GM12891 (cell line): Measurements from ENCODE around the gene SMIM41.

Source experiments
- DNase-seq: peaks from one replicate; pipeline ENCODE4 v3.0.0; 2011; ENCODE audit warnings: low spot score; ENCODE audit not compliant: insufficient read length
- FAIRE-seq: peaks from 2 replicates; lab custom pipeline; 2011; peaks lifted over from hg19 to GRCh38; lab: Jason Lieb, UNC
- PAX5 ChIP-seq: IDR thresholded peaks from 2 replicates; pipeline ENCODE4 v1.6.1; 2011; ENCODE audit warnings: low read length, moderate library complexity, mild to moderate bottlenecking; ENCODE audit not compliant: insufficient read depth, severe bottlenecking
- POLR2A ChIP-seq: IDR thresholded peaks from 2 replicates; pipeline ENCODE4 v1.6.1; 2011; ENCODE audit warnings: low read depth, low read length, control low read depth
- POLR2AphosphoS5 ChIP-seq: IDR thresholded peaks from 2 replicates; pipeline ENCODE4 v1.6.1; 2011; ENCODE audit warnings: low read depth, low read length, control low read depth
- POU2F2 ChIP-seq: IDR thresholded peaks from 2 replicates; pipeline ENCODE4 v1.6.1; 2011; ENCODE audit warnings: low read depth, mild to moderate bottlenecking, control low read depth, low read length, moderate library complexity
- SPI1 ChIP-seq: IDR thresholded peaks from 2 replicates; pipeline ENCODE4 v1.6.1; 2011; ENCODE audit warnings: low read depth, low read length, control low read depth
- TAF1 ChIP-seq: IDR thresholded peaks from 2 replicates; pipeline ENCODE4 v1.6.1; 2011; ENCODE audit warnings: low read depth, low read length, control low read depth

The SMIM41 gene

GRCh38 chr12:52076811-52077210 is 2.7 kb upstream of the SMIM41 start:
- no peak for FAIRE-seq
- DNase-seq, result no peak
- TF ChIP-seq PAX5, result no peak
- no peak for TF ChIP-seq POLR2A
- no peak for TF ChIP-seq POU2F2
- no peak for TF ChIP-seq TAF1
- TF ChIP-seq POLR2AphosphoS5, result no peak
- TF ChIP-seq SPI1, result no peak

DNA sequence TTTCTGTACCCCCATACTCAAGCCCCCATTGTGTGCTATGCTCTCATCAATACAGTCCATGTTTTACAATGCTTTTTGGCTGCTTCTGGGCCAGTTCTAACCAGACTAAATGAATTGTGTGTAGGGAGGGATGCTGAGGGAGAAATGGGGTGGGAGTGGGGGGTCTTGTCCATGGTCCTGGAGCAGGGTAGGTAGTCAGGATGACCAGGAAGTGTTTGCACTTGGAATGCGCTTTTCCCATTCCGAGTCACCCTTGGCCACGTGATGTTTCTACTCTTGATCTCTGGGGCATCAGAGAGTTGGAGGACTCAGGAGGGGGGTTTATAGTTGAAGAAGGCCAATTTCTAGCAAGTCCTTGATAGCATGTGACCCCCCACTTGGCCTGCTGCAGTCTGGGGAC is 1.2 kb upstream of the SMIM41 start:
- no peak for DNase-seq
- TF ChIP-seq SPI1 (no peak), POU2F2 (no peak), POLR2A (no peak), PAX5 (no peak), TAF1 (no peak), POLR2AphosphoS5 (no peak)
- no peak for FAIRE-seq

DNA sequence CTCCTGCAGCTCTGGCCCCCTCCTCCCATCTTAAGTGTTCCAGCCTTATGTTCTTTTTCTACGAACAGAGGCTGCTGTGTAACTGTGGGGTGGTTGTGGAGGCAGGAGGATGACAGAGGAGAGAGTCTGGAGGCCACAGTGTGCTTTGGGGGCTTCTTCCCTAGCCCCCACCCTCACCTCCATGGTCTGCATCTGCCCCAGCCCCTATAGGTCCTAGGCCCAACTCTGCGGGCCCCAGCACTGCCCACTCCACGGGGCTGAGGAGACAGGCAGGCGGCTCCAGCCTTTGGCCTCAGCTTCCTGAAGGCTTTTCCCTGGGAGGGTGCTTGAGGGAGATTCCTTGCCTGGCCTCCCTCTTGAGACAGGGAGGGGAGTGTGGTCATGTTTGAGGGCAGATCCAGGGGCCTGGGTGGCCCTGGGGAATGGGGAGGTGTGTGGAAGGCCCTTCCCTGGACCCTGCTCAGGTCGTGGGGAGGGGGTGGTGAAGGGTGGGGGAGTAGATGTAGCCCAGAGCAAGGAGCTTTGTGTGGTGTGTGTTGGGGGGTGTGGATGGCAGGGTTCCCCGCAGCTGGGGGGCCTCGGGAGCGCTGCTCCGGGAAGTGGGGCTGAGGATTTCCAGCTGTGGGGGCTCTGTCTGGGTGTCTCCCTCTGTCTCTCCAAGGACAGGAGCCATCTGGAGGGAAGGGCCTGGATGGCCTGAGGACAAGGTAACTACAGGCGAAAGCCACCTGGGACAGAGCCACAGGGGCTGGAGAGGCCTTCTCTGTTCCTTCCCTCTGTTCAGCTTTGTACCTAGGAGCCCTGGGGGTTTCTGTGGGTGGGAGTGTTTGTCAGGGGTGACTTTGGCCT is 1.1 kb downstream of the SMIM41 start:
- no peak for TF ChIP-seq POU2F2
- no peak for TF ChIP-seq PAX5
- no peak for TF ChIP-seq POLR2AphosphoS5
- TF ChIP-seq TAF1, result no peak
- TF ChIP-seq POLR2A, result no peak
- TF ChIP-seq SPI1, result no peak
- FAIRE-seq (no peak), DNase-seq (no peak)

DNA sequence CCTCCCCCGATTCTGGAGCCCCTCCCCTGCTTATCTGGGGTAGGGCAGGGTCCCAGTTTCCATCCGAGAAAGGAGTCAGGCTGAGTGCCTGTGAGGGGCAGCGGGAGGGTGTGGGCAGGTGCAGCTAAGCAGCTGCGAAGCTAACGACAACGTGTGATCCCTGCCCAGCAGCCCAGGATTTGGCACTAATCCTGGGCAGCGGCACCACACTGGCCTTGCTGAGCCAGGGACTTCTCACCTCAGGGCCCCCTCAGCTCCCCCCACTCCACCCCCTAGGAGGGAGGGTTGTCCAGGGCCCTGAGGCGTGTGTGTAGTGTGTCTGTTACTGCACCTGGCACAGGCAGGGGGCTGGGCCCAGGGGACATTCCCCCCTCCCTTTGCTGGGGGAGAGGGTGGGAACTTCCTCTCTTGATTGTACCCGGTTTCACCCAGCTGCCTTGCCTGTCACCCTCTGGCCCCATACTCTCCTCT is 1.8 kb downstream of the SMIM41 start:
- TF ChIP-seq POU2F2, result no peak
- TF ChIP-seq PAX5, result no peak
- no peak for TF ChIP-seq POLR2A
- TF ChIP-seq SPI1, result peak; percentile 71
- no peak for TF ChIP-seq POLR2AphosphoS5
- TF ChIP-seq TAF1, result no peak
- FAIRE-seq, result peak; percentile 76
- DNase-seq, result peak; percentile 71

- TF ChIP-seq SPI1 (no peak), POLR2A (no peak), PAX5 (no peak), TAF1 (no peak), POU2F2 (no peak), POLR2AphosphoS5 (no peak)
- FAIRE-seq (no peak), DNase-seq (no peak)
Measured at GRCh38 chr12:52082026-52082668, 2.6 kb downstream of the SMIM41 start.

- no peak for TF ChIP-seq POU2F2
- no peak for TF ChIP-seq POLR2A
- no peak for TF ChIP-seq TAF1
- no peak for TF ChIP-seq POLR2AphosphoS5
- TF ChIP-seq PAX5, result no peak
- TF ChIP-seq SPI1, result no peak
- DNase-seq (no peak), FAIRE-seq (peak; percentile 20)
Measured at GRCh38 chr12:52082669-52082987, 3.1 kb downstream of the SMIM41 start.

DNA sequence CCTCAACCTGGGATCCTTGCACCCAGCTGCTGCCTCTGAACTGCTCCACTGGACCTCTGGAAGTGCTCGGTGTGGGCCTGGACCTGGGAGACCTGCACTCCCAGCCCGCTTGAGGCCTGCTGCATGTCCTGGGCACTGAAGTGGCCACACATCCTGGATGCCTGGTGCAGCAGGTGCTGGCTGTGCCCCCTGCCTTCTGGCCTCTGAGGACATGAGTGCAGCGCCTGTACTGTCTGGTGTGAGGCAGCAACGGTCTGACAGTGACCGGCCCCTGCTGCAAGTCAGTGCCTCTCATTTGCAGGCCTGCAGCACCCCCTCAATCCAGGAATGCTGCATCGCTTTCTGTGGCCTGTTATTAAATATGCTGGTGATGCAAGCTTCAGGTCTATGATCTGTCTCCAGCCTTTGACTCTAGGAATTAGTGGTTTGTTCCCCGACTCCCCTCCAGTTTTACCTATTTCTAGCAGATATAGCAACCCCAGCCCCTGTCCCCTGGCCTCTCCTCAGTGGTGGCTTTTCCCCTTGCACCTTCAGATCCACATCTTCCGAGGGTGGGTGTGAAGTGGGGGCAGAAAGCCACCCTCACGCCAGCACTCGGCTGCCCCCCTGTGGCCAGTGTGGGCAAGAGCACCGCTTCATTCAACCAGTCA is 3.6 kb downstream of the SMIM41 start:
- DNase-seq (peak; percentile 80), FAIRE-seq (peak; percentile 90)
- TF ChIP-seq PAX5 (no peak), POU2F2 (no peak), SPI1 (no peak), TAF1 (no peak)

GRCh38 chr12:52083638-52083996 is 4.1 kb downstream of the SMIM41 start:
- no peak for FAIRE-seq

DNA sequence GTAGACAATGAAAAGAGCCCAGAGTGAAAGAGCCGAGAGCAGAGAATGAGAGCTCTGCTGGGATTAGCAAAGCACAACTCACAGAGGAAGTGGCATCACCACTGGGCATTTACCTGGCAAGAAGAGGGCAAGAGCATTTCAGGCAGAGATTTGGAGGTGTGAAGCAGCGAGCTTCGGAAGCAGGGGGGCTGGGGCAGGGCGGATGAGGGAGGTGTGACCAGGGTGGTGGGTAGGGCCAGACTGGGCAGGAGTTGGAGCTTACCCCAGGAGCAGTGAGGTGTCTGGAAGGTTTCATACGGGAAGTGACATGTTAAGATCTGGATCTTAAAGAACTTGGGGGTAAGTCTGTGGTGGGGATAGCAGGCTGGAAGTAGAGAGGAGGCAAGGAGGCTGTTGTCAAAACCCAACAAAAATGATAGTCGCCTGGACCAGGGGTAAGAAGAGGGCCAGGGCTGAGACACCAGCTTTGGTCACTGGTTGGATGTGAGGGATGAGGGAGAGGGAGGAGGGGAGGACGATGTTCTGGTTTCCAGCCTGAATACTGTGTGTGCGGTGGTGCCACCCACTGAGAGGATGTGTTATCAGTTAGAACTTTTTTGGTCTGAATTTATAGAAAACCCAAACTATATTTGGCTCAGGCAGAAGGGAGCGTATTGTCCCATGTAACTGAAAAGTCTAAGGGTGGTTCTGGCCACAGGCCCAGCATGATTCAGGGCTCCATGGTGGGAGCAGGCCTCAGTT is 5.2 kb downstream of the SMIM41 start:
- no peak for TF ChIP-seq POLR2AphosphoS5
- TF ChIP-seq SPI1, result no peak
- no peak for TF ChIP-seq POU2F2
- TF ChIP-seq TAF1, result no peak
- TF ChIP-seq PAX5, result no peak
- TF ChIP-seq POLR2A, result no peak
- FAIRE-seq, result no peak
- no peak for DNase-seq

More at GRCh38 chr12:52083638-52083996, 4.1 kb downstream of the SMIM41 start:
- DNase-seq, result no peak
- no peak for TF ChIP-seq TAF1
